Measurements from ENCODE around the gene SOX21.

Gene SOX21

GRCh38 chr13:94707400-94708021, 4.8 kb downstream of the SOX21 start:
- peak; percentile 38 for DNase-seq (ENCODE audit: low spot score)
- TF ChIP-seq CTCF (IDR thresholded peaks at IDR 0.05; ENCODE audit: extremely low read depth, missing control alignments) = no peak

DNA sequence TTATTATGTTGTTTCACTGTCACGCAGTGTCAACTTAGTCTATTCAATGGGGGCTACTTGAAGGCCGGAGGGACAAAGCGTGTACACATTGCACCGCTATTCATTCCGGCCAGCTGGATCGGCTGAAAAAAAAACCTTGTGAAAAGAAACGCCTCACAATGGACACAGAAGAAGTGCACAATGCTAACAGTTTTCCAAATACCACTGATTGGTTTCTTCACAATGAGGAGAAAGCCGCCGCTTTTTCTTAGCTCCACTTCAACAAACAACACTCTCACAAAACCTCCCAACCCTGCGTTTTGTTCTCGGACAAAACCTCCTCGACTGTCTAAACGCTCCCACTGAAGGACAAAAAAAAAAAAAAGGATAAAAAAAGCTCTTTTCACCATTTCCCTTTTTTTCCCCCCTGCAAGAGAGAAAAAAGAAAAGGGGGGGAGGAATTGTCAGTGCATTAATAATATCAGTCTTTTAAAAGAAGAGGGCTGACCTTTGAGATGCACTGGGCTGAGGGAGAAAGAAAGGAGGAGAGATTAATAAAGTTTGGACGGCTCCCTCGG, 5.4 kb downstream of the SOX21 start:
- DNase-seq (ENCODE audit: low spot score) = peak; percentile 29

GRCh38 chr13:94706101-94706842, 6.1 kb downstream of the SOX21 start:
- TF ChIP-seq CTCF (IDR thresholded peaks at IDR 0.05; ENCODE audit: extremely low read depth, missing control alignments) = no peak
- peak; percentile 10 for DNase-seq (ENCODE audit: low spot score)

More for the DNA sequence above, 5.4 kb downstream of the SOX21 start:
- TF ChIP-seq CTCF (IDR thresholded peaks at IDR 0.05; ENCODE audit: extremely low read depth, missing control alignments) = no peak

GRCh38 chr13:94705081-94706030, 7.0 kb downstream of the SOX21 start:
- TF ChIP-seq CTCF (IDR thresholded peaks at IDR 0.05; ENCODE audit: extremely low read depth, missing control alignments) = no peak
- peak; percentile 12 for DNase-seq (ENCODE audit: low spot score)

- TF ChIP-seq CTCF (IDR thresholded peaks at IDR 0.05; ENCODE audit: extremely low read depth, missing control alignments) = no peak
- peak; percentile 11 for DNase-seq (ENCODE audit: low spot score)
These were observed 7.8 kb downstream of the SOX21 start for GRCh38 chr13:94704377-94705080.

GRCh38 chr13:94703721-94704314, 8.5 kb downstream of the SOX21 start:
- TF ChIP-seq CTCF (IDR thresholded peaks at IDR 0.05; ENCODE audit: extremely low read depth, missing control alignments) = no peak
- peak; percentile 10 for DNase-seq (ENCODE audit: low spot score)

Measured in GM20000 (cell line).